Activated CD4-positive, alpha-beta memory T cell treated with anti-CD3 and anti-CD28 coated beads for 36 hours (primary cell): ENCODE data around the gene SIGLEC9. TPM values are rescaled to one million over a fixed set of nuclear protein-coding genes. Genes with fewer than 3 reads are reported as not detected.

Experiments used
- CTCF ChIA-PET: fragments of 350-600 bp; sonication (Branson Sonifier 250); formaldehyde crosslinking; loops from one replicate; lab custom pipeline; 2021; ENCODE audit warnings: antibody characterized with exemption, inconsistent platforms; lab: Charles Lee
- POLR2A ChIA-PET: fragments of 350-600 bp; sonication (Branson Sonifier 250); formaldehyde crosslinking; loops from one replicate; lab custom pipeline; 2021; ENCODE audit warnings: antibody characterized with exemption; lab: Charles Lee
- DNase-seq: peaks from one replicate; pipeline ENCODE4 v3.0.0-alpha.2; 2020
- H3K27ac Mint-ChIP-seq: one replicate; pipeline ENCODE4 v1.8.0; 2021; ENCODE audit warnings: mixed read lengths
- H3K27me3 Mint-ChIP-seq: one replicate; pipeline ENCODE4 v1.8.0; 2021; ENCODE audit warnings: mixed read lengths
- H3K36me3 Mint-ChIP-seq: one replicate; pipeline ENCODE4 v1.8.0; 2021; ENCODE audit warnings: mixed read lengths
- H3K4me1 Mint-ChIP-seq: one replicate; pipeline ENCODE4 v1.8.0; 2021; ENCODE audit warnings: low read depth, mixed read lengths
- H3K4me3 Mint-ChIP-seq: one replicate; pipeline ENCODE4 v1.8.0; 2021; ENCODE audit warnings: mild to moderate bottlenecking, mixed read lengths
- H3K9me3 Mint-ChIP-seq: one replicate; pipeline ENCODE4 v1.8.0; 2021; ENCODE audit warnings: mixed read lengths
- intact Hi-C: fragments of 100-400 bp; cut with micrococcal nuclease; formaldehyde crosslinking; loops from one replicate; pipeline ENCODE4 v1.15.1; 2023
- total RNA-seq, 2 experiments: library from RNA; stranded (reverse); gene quantifications; one replicate each; pipeline ENCODE4 v1.2.3, GENCODE V29; 2021

The SIGLEC9 gene
- 1 to 10 TPM; 1.3 to 1.4 TPM for total RNA-seq

DNA sequence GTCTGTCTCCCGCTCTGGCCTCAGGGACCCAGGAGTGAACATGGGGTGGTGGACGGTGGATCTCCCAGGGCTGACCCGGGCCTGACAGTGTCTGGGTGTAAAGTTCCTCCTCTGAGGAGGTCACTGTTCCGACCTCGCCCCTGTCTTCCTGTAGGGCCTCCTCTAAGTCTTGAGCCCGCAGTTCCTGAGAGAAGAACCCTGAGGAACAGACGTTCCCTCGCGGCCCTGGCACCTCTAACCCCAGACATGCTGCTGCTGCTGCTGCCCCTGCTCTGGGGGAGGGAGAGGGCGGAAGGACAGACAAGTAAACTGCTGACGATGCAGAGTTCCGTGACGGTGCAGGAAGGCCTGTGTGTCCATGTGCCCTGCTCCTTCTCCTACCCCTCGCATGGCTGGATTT lies at the start of gene SIGLEC9:
Gene SIGLEC9, plus strand, starts transcription at position 178 of the 400 bp plus-strand sequence. Its CDS starts 69 bp downstream, at position 247.
- H3K27me3 Mint-ChIP-seq: no peaks in the 10 kb centered on the region
- H3K9me3 Mint-ChIP-seq: no peaks in the 10 kb centered on the region
- ChIA-PET CTCF (no interaction called here), POLR2A (no interaction called here)
- H3K27ac Mint-ChIP-seq: peak within 1 kb of the TSS; percentile 77
- no peaks in the 10 kb centered on the region for H3K36me3 Mint-ChIP-seq
- no peak within 1 kb of the TSS for H3K4me3 Mint-ChIP-seq
- intact Hi-C loops: no loop called here
- peaks cover 65% of the 10 kb centered on the region for H3K4me1 Mint-ChIP-seq
- no peak for DNase-seq

DNA sequence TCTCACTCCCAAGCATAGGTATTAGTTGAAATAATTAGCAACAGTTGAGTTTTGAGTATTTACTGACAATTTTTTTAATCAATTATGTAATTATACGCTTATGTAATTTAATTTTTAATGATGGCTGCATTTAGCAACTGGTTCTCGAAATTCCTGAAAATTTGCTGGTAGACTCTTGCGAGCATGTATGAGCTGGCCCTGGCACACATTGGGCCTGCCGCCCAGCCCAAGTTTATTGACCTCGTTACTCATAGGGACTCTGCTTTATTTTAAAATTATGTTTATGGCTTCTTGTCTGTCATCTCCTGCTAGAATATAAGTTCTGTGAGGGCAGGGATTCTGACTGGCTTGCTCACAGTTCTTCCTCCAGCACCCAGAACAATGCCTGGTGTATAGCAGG lies 48.7 kb upstream of the SIGLEC9 start:
- H3K4me3 Mint-ChIP-seq: no peak overlapping the region
- peaks cover 14% of the 10 kb centered on the region for H3K9me3 Mint-ChIP-seq
- no peak for DNase-seq
- intact Hi-C loops: no loop called here
- peaks cover 5% of the 10 kb centered on the region for H3K27me3 Mint-ChIP-seq
- POLR2A ChIA-PET: no interaction called here
- H3K36me3 Mint-ChIP-seq: no peaks in the 10 kb centered on the region
- no peaks in the 10 kb centered on the region for H3K4me1 Mint-ChIP-seq
- CTCF ChIA-PET: interaction anchor here (0.6 to 0.7 kb wide), 2 partner anchors 503 to 687 kb away, joined by 3 read pairs; no protein-coding TSS in a partner anchor
- no peak overlapping the region for H3K27ac Mint-ChIP-seq

- DNase-seq: no peak
- no peaks in the 10 kb centered on the region for H3K36me3 Mint-ChIP-seq
- H3K4me1 Mint-ChIP-seq: no peaks in the 10 kb centered on the region
- H3K27me3 Mint-ChIP-seq: peaks cover 5% of the 10 kb centered on the region
- H3K4me3 Mint-ChIP-seq: no peak overlapping the region
- peaks cover 14% of the 10 kb centered on the region for H3K9me3 Mint-ChIP-seq
- H3K27ac Mint-ChIP-seq: no peak overlapping the region
- ChIA-PET POLR2A (no interaction called here), CTCF (no interaction called here)
- intact Hi-C loops: no loop called here
Observed at GRCh38 chr19:51076631-51077213, 48.0 kb upstream of the SIGLEC9 start.

DNA sequence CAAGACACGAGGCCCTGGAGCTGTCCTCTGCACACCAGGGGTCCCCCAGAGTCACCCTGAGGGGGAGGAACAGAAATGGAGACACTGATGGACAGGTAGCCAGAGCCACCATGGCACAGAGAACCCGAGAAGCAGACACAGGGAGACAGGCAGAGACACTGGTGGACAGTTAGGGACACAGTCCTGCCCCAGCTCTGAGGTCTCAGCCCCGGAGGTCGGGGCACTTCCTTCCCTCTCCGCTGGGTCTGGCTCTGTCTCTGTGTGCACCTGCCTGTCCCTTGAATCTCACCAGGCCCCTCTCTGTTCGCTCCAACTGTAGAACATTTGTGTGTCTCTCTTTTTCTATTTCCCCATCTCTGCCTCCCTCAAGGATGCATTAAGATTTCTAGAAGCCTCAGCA lies 46.6 kb upstream of the SIGLEC9 start:
- DNase-seq: no peak
- H3K27ac Mint-ChIP-seq: no peak overlapping the region
- peaks cover 11% of the 10 kb centered on the region for H3K9me3 Mint-ChIP-seq
- peaks cover 3% of the 10 kb centered on the region for H3K27me3 Mint-ChIP-seq
- ChIA-PET CTCF (no interaction called here), POLR2A (no interaction called here)
- H3K36me3 Mint-ChIP-seq: no peaks in the 10 kb centered on the region
- H3K4me3 Mint-ChIP-seq: no peak overlapping the region
- intact Hi-C loops: no loop called here
- no peaks in the 10 kb centered on the region for H3K4me1 Mint-ChIP-seq

DNA sequence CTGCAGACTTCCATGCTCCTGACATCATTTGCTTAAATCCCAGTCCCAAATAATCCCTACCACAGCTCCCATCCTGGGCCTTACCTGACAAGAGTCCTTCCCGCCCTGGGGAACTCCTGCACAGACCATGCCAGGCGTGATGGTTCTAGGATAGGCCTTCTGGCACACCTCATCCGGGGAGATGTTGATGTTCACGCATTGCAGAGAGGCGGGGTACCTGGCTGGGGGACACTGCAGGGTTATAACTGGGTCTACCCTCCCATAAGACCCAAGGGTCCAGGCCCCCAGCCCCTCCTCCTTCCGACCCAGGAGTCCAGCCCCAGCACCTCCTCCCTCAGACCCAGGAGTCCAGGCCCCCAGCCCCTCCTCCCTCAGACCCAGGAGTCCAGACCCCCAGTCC lies 46.0 kb upstream of the SIGLEC9 start:
- no peak for DNase-seq
- Mint-ChIP-seq H3K27ac (no peak overlapping the region), H3K27me3 (peaks cover 6% of the 10 kb centered on the region), H3K4me1 (no peaks in the 10 kb centered on the region), H3K36me3 (no peaks in the 10 kb centered on the region), H3K4me3 (no peak overlapping the region), H3K9me3 (peaks cover 6% of the 10 kb centered on the region)
- intact Hi-C loops: no loop called here
- ChIA-PET POLR2A (no interaction called here), CTCF (no interaction called here)

DNA sequence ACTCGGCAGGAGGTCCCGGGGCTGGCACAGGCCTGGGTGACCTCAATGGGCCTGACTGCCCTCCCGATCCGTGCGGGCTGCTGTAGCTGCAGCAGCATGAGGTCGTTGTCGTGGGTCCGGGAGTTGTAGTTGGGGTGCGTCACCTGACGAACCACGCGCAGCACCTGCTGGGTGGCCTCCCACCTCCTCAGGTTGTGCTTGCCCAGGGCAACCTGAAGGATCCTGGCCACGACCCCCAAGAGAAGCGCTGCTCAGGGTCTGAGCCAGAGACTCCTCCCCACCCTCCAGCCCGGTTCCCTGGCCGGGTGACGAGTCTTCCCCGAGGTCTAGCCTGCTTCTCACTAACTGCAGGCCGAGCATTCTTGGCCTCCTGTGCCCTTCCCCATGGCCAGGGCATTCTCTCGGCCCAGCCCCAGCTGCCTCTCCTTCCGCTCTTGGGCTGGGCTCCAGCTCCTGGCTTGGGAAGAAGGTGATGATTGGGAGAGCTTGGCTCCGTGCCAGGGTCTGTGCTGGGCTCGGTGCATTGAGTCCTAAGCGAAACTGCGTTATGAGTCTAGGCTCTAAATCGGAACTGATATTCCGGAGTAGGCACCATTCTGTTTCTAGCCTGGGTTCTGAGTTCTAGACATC lies 45.1 kb upstream of the SIGLEC9 start:
- no peaks in the 10 kb centered on the region for H3K36me3 Mint-ChIP-seq
- no peaks in the 10 kb centered on the region for H3K4me1 Mint-ChIP-seq
- H3K27ac Mint-ChIP-seq: no peak overlapping the region
- no peak for DNase-seq
- H3K9me3 Mint-ChIP-seq: no peaks in the 10 kb centered on the region
- ChIA-PET POLR2A (no interaction called here), CTCF (no interaction called here)
- intact Hi-C loops: no loop called here
- no peak overlapping the region for H3K4me3 Mint-ChIP-seq
- H3K27me3 Mint-ChIP-seq: peaks cover 6% of the 10 kb centered on the region

DNA sequence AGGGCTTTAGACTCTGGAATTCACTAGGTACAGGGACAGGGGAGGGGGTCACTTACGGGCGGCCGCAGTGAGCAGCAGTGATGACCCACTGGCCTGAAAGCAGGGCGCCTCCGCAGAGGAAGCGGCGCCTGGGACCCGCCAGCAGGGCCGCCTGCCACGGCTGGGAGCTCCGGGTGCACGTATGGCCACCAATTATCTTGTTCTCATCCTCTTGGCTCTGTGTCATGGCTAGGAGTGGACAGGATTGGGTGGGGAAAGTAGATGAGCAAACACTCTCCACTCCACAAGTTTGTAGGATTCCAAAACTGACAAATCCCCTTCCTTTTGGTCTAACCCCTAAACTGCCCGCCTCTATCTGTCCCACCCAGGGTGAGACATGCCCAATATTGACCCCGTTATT lies 43.2 kb upstream of the SIGLEC9 start:
- no peaks in the 10 kb centered on the region for H3K9me3 Mint-ChIP-seq
- no peaks in the 10 kb centered on the region for H3K4me1 Mint-ChIP-seq
- H3K4me3 Mint-ChIP-seq: no peak overlapping the region
- H3K27me3 Mint-ChIP-seq: peaks cover 6% of the 10 kb centered on the region
- peaks cover under 1% of the 10 kb centered on the region for H3K36me3 Mint-ChIP-seq
- H3K27ac Mint-ChIP-seq: no peak overlapping the region
- no peak for DNase-seq
- ChIA-PET POLR2A (no interaction called here), CTCF (interaction anchor here (1.3 kb wide), 1 partner anchor 178 kb away, joined by 3 read pairs; no protein-coding TSS in a partner anchor)
- intact Hi-C loops: no loop called here

- no peaks in the 10 kb centered on the region for H3K4me1 Mint-ChIP-seq
- peaks cover 6% of the 10 kb centered on the region for H3K27me3 Mint-ChIP-seq
- H3K36me3 Mint-ChIP-seq: peaks cover 1% of the 10 kb centered on the region
- no peak within 1 kb of the TSS for H3K27ac Mint-ChIP-seq
- H3K9me3 Mint-ChIP-seq: no peaks in the 10 kb centered on the region
- POLR2A ChIA-PET: no interaction called here
- no peak for DNase-seq
- no peak within 1 kb of the TSS for H3K4me3 Mint-ChIP-seq
- CTCF ChIA-PET: no interaction called here
- intact Hi-C loops: no loop called here
Observed at GRCh38 chr19:51082611-51083010, 42.1 kb upstream of the SIGLEC9 start, which contains the start of gene KLK14. Gene KLK14 (minus strand): TSS chr19:51082887. CDS start chr19:51082614, 273 bp downstream.

- ChIA-PET POLR2A (no interaction called here), CTCF (no interaction called here)
- Mint-ChIP-seq H3K27ac (no peak overlapping the region), H3K9me3 (no peaks in the 10 kb centered on the region), H3K36me3 (peaks cover 1% of the 10 kb centered on the region), H3K27me3 (peaks cover 6% of the 10 kb centered on the region), H3K4me1 (no peaks in the 10 kb centered on the region), H3K4me3 (no peak overlapping the region)
- intact Hi-C loops: no loop called here
- no peak for DNase-seq
Observed at GRCh38 chr19:51083181-51083580, 41.5 kb upstream of the SIGLEC9 start.

- no peaks in the 10 kb centered on the region for H3K4me1 Mint-ChIP-seq
- peaks cover 1% of the 10 kb centered on the region for H3K36me3 Mint-ChIP-seq
- peaks cover 6% of the 10 kb centered on the region for H3K27me3 Mint-ChIP-seq
- DNase-seq: no peak
- CTCF ChIA-PET: no interaction called here
- H3K27ac Mint-ChIP-seq: no peak overlapping the region
- POLR2A ChIA-PET: no interaction called here
- intact Hi-C loops: no loop called here
- no peak overlapping the region for H3K4me3 Mint-ChIP-seq
- no peaks in the 10 kb centered on the region for H3K9me3 Mint-ChIP-seq
Observed at GRCh38 chr19:51083783-51084182, 40.9 kb upstream of the SIGLEC9 start.

DNA sequence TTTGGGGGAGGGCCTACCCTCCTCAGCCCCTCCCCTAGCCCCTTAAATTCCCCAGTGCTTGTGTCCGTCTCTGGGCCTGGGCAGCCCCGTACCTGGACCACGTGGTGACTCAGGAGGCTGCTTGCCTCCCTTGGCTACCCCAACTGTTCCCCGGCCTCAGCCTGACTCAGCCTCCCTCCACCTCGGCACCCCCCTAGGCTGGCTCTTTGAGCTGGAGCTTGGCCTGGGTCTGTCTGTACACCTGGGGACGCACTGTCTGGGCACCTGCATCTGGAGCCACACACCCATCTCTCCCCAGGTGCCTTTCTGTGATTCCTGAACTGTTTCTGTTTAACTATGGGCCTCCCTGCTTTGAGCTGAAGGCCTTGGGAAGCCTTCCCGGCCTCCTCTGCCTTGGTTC lies 40.2 kb upstream of the SIGLEC9 start:
- Mint-ChIP-seq H3K27me3 (peaks cover 6% of the 10 kb centered on the region), H3K4me1 (no peaks in the 10 kb centered on the region), H3K36me3 (peaks cover 1% of the 10 kb centered on the region), H3K27ac (no peak overlapping the region), H3K4me3 (no peak overlapping the region), H3K9me3 (no peaks in the 10 kb centered on the region)
- DNase-seq: no peak
- intact Hi-C loops: no loop called here
- ChIA-PET POLR2A (no interaction called here), CTCF (interaction anchor here (0.5 kb wide), 1 partner anchor 146 kb away, joined by 3 read pairs; no protein-coding TSS in a partner anchor)

- Mint-ChIP-seq H3K27ac (no peak overlapping the region), H3K4me1 (no peaks in the 10 kb centered on the region), H3K9me3 (no peaks in the 10 kb centered on the region), H3K4me3 (no peak overlapping the region), H3K36me3 (peaks cover 1% of the 10 kb centered on the region), H3K27me3 (peaks cover 6% of the 10 kb centered on the region)
- DNase-seq: no peak
- intact Hi-C loops: no loop called here
- CTCF ChIA-PET: interaction anchor here (1.4 to 1.6 kb wide), 2 partner anchors 9 to 10 kb away, joined by 4 to 6 read pairs; no protein-coding TSS in a partner anchor
- POLR2A ChIA-PET: no interaction called here
Observed at GRCh38 chr19:51086153-51086850, 38.4 kb upstream of the SIGLEC9 start.
